Measurements from ENCODE around the gene NMNAT1. TPM values are rescaled to one million over a fixed set of nuclear protein-coding genes. Genes with fewer than 3 reads are reported as not detected.
A peak's percentile ranks its signal among the peaks of the same experiment; 100 is the strongest.

Gene NMNAT1
- total and polyA plus RNA-seq, 2 of the 8 experiments (the other 6 are each of a cell fraction or from before 2014, with no cell fraction given): 2.0 to 2.5 TPM

DNA sequence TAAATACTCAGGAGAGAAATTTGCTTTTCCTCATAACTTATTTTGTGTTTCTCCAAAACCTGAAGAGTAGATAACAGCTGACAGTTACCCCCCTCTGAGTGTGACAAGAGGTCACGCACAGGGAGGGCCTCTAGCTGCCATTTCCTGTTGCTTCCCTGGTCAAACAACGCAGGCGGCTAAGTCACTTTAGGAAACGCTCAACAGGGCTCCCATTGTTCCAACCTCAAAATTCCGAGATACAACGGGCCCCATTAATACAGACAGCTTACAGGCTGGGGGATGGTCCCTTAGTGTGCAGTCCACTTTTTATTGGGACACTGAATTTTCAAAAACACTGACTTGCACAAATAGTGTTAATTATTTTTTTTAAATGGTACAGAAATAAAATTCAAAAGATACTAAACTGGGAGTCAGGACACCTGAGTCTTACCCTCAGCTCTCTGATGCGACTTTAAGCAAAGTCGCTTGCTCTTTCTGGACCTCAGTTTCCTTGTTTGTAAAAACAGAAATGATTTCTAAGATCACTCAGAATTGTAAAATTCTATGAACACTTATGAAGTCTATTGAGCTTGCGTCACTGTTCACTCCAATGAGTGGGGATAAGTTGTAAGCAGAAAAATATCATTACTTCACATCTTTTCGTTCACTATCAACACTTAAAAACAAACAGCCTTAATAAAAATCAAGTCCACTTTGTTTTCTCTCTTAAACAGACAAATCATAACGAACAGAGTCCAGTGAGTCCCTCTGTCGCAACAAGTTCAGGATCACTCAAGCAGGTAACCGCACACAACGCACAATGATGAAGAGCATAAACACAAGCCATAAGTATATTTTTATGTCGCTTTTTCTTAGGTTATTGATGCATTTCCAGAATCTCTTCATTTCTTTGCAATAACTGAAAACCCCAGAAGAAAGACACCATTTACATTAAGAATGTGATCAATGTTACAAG lies 13.6 kb upstream of the NMNAT1 start (continued):
- TF ChIP-seq, protein P1, sequence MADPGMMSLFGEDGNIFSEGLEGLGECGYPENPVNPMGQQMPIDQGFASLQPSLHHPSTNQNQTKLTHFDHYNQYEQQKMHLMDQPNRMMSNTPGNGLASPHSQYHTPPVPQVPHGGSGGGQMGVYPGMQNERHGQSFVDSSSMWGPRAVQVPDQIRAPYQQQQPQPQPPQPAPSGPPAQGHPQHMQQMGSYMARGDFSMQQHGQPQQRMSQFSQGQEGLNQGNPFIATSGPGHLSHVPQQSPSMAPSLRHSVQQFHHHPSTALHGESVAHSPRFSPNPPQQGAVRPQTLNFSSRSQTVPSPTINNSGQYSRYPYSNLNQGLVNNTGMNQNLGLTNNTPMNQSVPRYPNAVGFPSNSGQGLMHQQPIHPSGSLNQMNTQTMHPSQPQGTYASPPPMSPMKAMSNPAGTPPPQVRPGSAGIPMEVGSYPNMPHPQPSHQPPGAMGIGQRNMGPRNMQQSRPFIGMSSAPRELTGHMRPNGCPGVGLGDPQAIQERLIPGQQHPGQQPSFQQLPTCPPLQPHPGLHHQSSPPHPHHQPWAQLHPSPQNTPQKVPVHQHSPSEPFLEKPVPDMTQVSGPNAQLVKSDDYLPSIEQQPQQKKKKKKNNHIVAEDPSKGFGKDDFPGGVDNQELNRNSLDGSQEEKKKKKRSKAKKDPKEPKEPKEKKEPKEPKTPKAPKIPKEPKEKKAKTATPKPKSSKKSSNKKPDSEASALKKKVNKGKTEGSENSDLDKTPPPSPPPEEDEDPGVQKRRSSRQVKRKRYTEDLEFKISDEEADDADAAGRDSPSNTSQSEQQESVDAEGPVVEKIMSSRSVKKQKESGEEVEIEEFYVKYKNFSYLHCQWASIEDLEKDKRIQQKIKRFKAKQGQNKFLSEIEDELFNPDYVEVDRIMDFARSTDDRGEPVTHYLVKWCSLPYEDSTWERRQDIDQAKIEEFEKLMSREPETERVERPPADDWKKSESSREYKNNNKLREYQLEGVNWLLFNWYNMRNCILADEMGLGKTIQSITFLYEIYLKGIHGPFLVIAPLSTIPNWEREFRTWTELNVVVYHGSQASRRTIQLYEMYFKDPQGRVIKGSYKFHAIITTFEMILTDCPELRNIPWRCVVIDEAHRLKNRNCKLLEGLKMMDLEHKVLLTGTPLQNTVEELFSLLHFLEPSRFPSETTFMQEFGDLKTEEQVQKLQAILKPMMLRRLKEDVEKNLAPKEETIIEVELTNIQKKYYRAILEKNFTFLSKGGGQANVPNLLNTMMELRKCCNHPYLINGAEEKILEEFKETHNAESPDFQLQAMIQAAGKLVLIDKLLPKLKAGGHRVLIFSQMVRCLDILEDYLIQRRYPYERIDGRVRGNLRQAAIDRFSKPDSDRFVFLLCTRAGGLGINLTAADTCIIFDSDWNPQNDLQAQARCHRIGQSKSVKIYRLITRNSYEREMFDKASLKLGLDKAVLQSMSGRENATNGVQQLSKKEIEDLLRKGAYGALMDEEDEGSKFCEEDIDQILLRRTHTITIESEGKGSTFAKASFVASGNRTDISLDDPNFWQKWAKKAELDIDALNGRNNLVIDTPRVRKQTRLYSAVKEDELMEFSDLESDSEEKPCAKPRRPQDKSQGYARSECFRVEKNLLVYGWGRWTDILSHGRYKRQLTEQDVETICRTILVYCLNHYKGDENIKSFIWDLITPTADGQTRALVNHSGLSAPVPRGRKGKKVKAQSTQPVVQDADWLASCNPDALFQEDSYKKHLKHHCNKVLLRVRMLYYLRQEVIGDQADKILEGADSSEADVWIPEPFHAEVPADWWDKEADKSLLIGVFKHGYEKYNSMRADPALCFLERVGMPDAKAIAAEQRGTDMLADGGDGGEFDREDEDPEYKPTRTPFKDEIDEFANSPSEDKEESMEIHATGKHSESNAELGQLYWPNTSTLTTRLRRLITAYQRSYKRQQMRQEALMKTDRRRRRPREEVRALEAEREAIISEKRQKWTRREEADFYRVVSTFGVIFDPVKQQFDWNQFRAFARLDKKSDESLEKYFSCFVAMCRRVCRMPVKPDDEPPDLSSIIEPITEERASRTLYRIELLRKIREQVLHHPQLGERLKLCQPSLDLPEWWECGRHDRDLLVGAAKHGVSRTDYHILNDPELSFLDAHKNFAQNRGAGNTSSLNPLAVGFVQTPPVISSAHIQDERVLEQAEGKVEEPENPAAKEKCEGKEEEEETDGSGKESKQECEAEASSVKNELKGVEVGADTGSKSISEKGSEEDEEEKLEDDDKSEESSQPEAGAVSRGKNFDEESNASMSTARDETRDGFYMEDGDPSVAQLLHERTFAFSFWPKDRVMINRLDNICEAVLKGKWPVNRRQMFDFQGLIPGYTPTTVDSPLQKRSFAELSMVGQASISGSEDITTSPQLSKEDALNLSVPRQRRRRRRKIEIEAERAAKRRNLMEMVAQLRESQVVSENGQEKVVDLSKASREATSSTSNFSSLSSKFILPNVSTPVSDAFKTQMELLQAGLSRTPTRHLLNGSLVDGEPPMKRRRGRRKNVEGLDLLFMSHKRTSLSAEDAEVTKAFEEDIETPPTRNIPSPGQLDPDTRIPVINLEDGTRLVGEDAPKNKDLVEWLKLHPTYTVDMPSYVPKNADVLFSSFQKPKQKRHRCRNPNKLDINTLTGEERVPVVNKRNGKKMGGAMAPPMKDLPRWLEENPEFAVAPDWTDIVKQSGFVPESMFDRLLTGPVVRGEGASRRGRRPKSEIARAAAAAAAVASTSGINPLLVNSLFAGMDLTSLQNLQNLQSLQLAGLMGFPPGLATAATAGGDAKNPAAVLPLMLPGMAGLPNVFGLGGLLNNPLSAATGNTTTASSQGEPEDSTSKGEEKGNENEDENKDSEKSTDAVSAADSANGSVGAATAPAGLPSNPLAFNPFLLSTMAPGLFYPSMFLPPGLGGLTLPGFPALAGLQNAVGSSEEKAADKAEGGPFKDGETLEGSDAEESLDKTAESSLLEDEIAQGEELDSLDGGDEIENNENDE (IDR thresholded peaks at IDR 0.05; ENCODE audit: insufficient replicate concordance, low read length): peak; percentile 55
- TF ChIP-seq MAFK (IDR thresholded peaks at IDR 0.05; ENCODE audit: low read depth, low read length) (0 out of 2 replicates have a peak, but pooled peaks have one; percentile 2), YY1 (IDR thresholded peaks at IDR 0.05; ENCODE audit: low read depth, low read length) (peak; percentile 78), FOSL1 (IDR thresholded peaks at IDR 0.05; ENCODE audit: insufficient read depth, low read depth, low read length) (no peak), SP4 (IDR thresholded peaks at IDR 0.05; ENCODE audit: low read length) (no peak), POLR2A (IDR thresholded peaks at IDR 0.05; ENCODE audit: control extremely low read depth in 1 of 2, low read depth in 2 of 2, low read length in 2 of 2) (no peak), HDAC6 (IDR thresholded peaks at IDR 0.05; ENCODE audit: low read depth, low read length) (no peak), TAF7 (optimal IDR thresholded peaks at IDR 0.05; ENCODE audit: borderline replicate concordance, low read depth, low read length) (no peak), SIRT6 (IDR thresholded peaks at IDR 0.05; ENCODE audit: low read length) (no peak)
- TF ChIP-seq, protein P2, sequence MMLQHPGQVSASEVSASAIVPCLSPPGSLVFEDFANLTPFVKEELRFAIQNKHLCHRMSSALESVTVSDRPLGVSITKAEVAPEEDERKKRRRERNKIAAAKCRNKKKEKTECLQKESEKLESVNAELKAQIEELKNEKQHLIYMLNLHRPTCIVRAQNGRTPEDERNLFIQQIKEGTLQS (IDR thresholded peaks at IDR 0.05; ENCODE audit: insufficient read depth, low read depth, low read length): no peak

Data from H1 (cell line).